Fibroblast of lung (primary cell): ENCODE measurements around the gene SAP30. TPM values are rescaled to one million over a fixed set of nuclear protein-coding genes. Genes with fewer than 3 reads are reported as not detected.

Experiments used
- DNase-seq, 2 donors: peaks; one replicate each; pipeline versions ENCODE4 v3.0.0 to v3.0.0-alpha.2; 2010; ENCODE audit warnings: low read depth in 2 of 2
- H2AFZ ChIP-seq: 2 replicates; pipeline ENCODE4 v1.5.1; 2012; ENCODE audit warnings: low read length, control low read depth, inconsistent platforms
- H3K27ac ChIP-seq: 2 replicates; pipeline ENCODE4 v1.5.1; 2011; ENCODE audit warnings: low read length, control low read depth; ENCODE audit not compliant: insufficient read depth
- H3K27me3 ChIP-seq: 2 replicates; pipeline ENCODE4 v1.5.1; 2011; ENCODE audit warnings: mild to moderate bottlenecking, low read length; ENCODE audit not compliant: control insufficient read depth, insufficient read depth
- H3K36me3 ChIP-seq: 2 replicates; pipeline ENCODE4 v1.5.1; 2011; ENCODE audit warnings: low read length; ENCODE audit not compliant: control insufficient read depth, insufficient read depth
- H3K4me1 ChIP-seq: 2 replicates; pipeline ENCODE4 v1.5.1; 2011; ENCODE audit warnings: low read length; ENCODE audit not compliant: control insufficient read depth, insufficient read depth; ENCODE audit errors: extremely low read depth
- H3K4me2 ChIP-seq: 2 replicates; pipeline ENCODE4 v1.5.1; 2011; ENCODE audit warnings: low read length, control low read depth; ENCODE audit not compliant: insufficient read depth; ENCODE audit errors: extremely low read depth
- H3K4me3 ChIP-seq, 4 experiments: fragments of 200-600 bp in 1 of 4; sonication (generic) in 1 of 4; replicated peaks in 1 of 4; 2 replicates each; pipeline ENCODE4 v1.5.1; 2011 to 2016; ENCODE audit warnings: low read length in 4 of 4, low read depth in 3 of 4, mild to moderate bottlenecking in 3 of 4, control low read depth in 2 of 4, inconsistent platforms in 1 of 4, mixed read lengths in 1 of 4; ENCODE audit not compliant: insufficient read depth in 1 of 4; ENCODE audit errors: control extremely low read depth in 1 of 4
- H3K79me2 ChIP-seq: 2 replicates; pipeline ENCODE4 v1.5.1; 2012; ENCODE audit warnings: mild to moderate bottlenecking, low read length, inconsistent platforms; ENCODE audit not compliant: control insufficient read depth, insufficient read depth
- H3K9ac ChIP-seq: 2 replicates; pipeline ENCODE4 v1.5.1; 2011; ENCODE audit warnings: mild to moderate bottlenecking, low read length, control low read depth; ENCODE audit not compliant: insufficient read depth
- H3K9me3 ChIP-seq: 2 replicates; pipeline ENCODE4 v1.5.1; 2012; ENCODE audit warnings: low read depth, low read length; ENCODE audit not compliant: control insufficient read depth, insufficient read depth
- H4K20me1 ChIP-seq: 2 replicates; pipeline ENCODE4 v1.5.1; 2011; ENCODE audit warnings: low read length; ENCODE audit not compliant: control insufficient read depth, insufficient read depth; ENCODE audit errors: extremely low read depth
- EZH2 ChIP-seq: IDR thresholded peaks from 2 replicates; pipeline ENCODE4 v1.5.1; 2012; ENCODE audit warnings: low read length, control low read depth, mild to moderate bottlenecking; ENCODE audit errors: missing control alignments
- polyA plus RNA-seq, 2 donors: library from polyadenylated mRNA; depleted of rRNA in 1 of 2; stranded (reverse) in 1 of 2; unstranded in 1 of 2; fragments of >200 nt; gene quantifications; 2 replicates each; pipeline ENCODE4 v1.2.1, GENCODE V29; 2011 to 2012; ENCODE audit warnings: missing spikeins in 1 of 2
- total RNA-seq: library from RNA; depleted of rRNA; stranded (reverse); fragments of >200 nt; gene quantifications from 2 replicates; pipeline ENCODE4 v1.2.1, GENCODE V29; 2014
- TF ChIP-seq, protein P1 (sequence below), 2 donors: IDR thresholded peaks in 1 of 2; conservative IDR thresholded peaks in 1 of 2; 1 replicate in 1 of 2; 2 replicates in 1 of 2; pipeline ENCODE4 v1.5.1; 2011 to 2012; ENCODE audit warnings: low read length in 2 of 2, control low read depth in 1 of 2, inconsistent platforms in 1 of 2, low read depth in 1 of 2, mild to moderate bottlenecking in 1 of 2

SAP30 gene
- total and polyA plus RNA-seq, 2 donors (not counting 1 experiment from before 2014, with no cell fraction given), result 32.5 to 101 TPM

DNA sequence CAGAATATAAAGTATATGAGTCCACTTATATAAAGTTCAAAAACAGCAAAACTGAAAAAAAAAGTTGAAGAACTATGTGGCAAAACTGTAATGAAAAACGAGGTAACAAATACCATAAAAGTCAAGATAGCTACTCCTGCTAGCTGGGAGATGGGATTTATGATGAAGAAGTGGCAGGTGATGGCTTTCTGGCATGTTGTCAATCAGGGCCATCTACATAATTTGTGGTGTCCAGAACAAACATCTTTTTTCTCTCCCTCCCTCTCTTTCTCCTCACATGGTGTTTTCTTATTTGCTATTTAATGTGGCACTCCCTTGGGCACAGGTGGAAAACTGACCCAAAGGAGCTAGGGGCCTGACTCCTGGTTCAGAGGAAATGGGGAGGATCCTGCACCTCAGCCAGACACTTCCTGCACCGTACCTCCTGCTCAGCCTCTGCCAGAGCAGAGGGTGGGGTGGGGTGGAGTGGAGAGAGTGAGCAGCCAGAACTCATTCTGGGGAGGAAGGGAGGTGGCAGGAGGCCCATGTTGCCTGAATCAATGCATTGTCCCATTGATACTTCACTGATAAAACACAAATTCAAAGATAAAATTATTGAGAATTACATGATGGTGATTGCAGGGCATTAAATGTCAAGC is 5.3 kb upstream of the SAP30 start:
- Histone ChIP-seq H3K36me3 (no peaks in the 10 kb centered on the region), H3K79me2 (no peaks in the 10 kb centered on the region), H3K4me3 (no peak overlapping the region), H3K4me2 (no peak overlapping the region), H3K9ac (no peak overlapping the region), H3K9me3 (no peaks in the 10 kb centered on the region), H3K27ac (no peak overlapping the region), H3K4me1 (peaks cover 2% of the 10 kb centered on the region), H4K20me1 (no peaks in the 10 kb centered on the region), H3K27me3 (no peaks in the 10 kb centered on the region), H2AFZ (no peak overlapping the region)
- TF ChIP-seq, protein P1, sequence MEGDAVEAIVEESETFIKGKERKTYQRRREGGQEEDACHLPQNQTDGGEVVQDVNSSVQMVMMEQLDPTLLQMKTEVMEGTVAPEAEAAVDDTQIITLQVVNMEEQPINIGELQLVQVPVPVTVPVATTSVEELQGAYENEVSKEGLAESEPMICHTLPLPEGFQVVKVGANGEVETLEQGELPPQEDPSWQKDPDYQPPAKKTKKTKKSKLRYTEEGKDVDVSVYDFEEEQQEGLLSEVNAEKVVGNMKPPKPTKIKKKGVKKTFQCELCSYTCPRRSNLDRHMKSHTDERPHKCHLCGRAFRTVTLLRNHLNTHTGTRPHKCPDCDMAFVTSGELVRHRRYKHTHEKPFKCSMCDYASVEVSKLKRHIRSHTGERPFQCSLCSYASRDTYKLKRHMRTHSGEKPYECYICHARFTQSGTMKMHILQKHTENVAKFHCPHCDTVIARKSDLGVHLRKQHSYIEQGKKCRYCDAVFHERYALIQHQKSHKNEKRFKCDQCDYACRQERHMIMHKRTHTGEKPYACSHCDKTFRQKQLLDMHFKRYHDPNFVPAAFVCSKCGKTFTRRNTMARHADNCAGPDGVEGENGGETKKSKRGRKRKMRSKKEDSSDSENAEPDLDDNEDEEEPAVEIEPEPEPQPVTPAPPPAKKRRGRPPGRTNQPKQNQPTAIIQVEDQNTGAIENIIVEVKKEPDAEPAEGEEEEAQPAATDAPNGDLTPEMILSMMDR (conservative IDR thresholded peaks at IDR 0.05 in 1 of 2, IDR thresholded peaks at IDR 0.05 in 1 of 2; ENCODE audit: low read depth in 1 of 2, low read length in 2 of 2), result no peak
- no peak for TF ChIP-seq EZH2
- no peak for DNase-seq

DNA sequence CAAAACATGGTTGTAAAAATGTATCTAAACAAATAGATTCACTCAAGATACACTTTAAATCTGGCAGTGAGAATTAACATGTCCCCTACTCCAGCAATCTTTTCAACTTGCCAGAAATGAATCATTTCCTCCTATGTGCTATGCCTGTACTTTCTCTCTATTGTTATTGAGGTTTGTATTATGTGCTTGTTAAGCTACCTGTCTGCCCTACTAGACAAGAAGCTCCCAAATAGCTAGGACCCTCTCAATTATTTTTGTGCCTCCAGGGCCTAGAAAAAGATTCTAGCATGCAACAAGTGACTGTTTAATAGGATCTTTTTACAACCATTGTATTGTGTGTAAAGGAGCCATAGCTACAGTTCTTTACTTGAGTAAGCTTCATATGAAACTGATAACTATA is 3.5 kb upstream of the SAP30 start:
- TF ChIP-seq EZH2, result no peak
- TF ChIP-seq, protein P1 (conservative IDR thresholded peaks at IDR 0.05 in 1 of 2, IDR thresholded peaks at IDR 0.05 in 1 of 2; ENCODE audit: low read depth in 1 of 2, low read length in 2 of 2), result no peak
- H2AFZ ChIP-seq, result peak overlapping the region; percentile 40

GRCh38 chr4:173367946-173368345 is 2.8 kb upstream of the SAP30 start:
- H3K27me3 ChIP-seq, result no peaks in the 10 kb centered on the region
- no peak overlapping the region for H3K4me2 ChIP-seq
- no peak overlapping the region for H3K27ac ChIP-seq
- H2AFZ ChIP-seq, result no peak overlapping the region
- H3K4me3 ChIP-seq, result peak overlapping the region in 2 of 4 experiments; percentile 42 to 93
- H3K9me3 ChIP-seq, result no peaks in the 10 kb centered on the region
- H3K4me1 ChIP-seq, result peaks cover 2% of the 10 kb centered on the region
- H3K36me3 ChIP-seq, result no peaks in the 10 kb centered on the region
- H3K79me2 ChIP-seq, result peaks cover 19% of the 10 kb centered on the region
- no peak overlapping the region for H3K9ac ChIP-seq
- DNase-seq, result peak; percentile 20 to 36
- H4K20me1 ChIP-seq, result no peaks in the 10 kb centered on the region
- no peak for TF ChIP-seq EZH2
- TF ChIP-seq, protein P1 (conservative IDR thresholded peaks at IDR 0.05 in 1 of 2, IDR thresholded peaks at IDR 0.05 in 1 of 2; ENCODE audit: low read depth in 1 of 2, low read length in 2 of 2), result no peak

More for the DNA sequence above, 3.5 kb upstream of the SAP30 start:
- peak; percentile 9 to 17 for DNase-seq
- H3K9me3 ChIP-seq, result no peaks in the 10 kb centered on the region
- no peak overlapping the region for H3K27ac ChIP-seq
- H4K20me1 ChIP-seq, result no peaks in the 10 kb centered on the region
- H3K9ac ChIP-seq, result no peak overlapping the region
- peak overlapping the region in 2 of 4 experiments; percentile 3 to 93 for H3K4me3 ChIP-seq
- peaks cover 12% of the 10 kb centered on the region for H3K79me2 ChIP-seq
- H3K27me3 ChIP-seq, result no peaks in the 10 kb centered on the region
- peaks cover 2% of the 10 kb centered on the region for H3K4me1 ChIP-seq
- H3K4me2 ChIP-seq, result peak overlapping the region; percentile 7
- no peaks in the 10 kb centered on the region for H3K36me3 ChIP-seq
